GM18870 (cell line): ENCODE results near the gene ARRDC1.

Source experiments
- ATAC-seq: cut with Tn5 transposase; IDR thresholded peaks from one replicate; pipeline ENCODE4 v1.9.1; 2021; ENCODE audit warnings: moderate library complexity; ENCODE audit not compliant: unreplicated experiment

Gene ARRDC1

DNA sequence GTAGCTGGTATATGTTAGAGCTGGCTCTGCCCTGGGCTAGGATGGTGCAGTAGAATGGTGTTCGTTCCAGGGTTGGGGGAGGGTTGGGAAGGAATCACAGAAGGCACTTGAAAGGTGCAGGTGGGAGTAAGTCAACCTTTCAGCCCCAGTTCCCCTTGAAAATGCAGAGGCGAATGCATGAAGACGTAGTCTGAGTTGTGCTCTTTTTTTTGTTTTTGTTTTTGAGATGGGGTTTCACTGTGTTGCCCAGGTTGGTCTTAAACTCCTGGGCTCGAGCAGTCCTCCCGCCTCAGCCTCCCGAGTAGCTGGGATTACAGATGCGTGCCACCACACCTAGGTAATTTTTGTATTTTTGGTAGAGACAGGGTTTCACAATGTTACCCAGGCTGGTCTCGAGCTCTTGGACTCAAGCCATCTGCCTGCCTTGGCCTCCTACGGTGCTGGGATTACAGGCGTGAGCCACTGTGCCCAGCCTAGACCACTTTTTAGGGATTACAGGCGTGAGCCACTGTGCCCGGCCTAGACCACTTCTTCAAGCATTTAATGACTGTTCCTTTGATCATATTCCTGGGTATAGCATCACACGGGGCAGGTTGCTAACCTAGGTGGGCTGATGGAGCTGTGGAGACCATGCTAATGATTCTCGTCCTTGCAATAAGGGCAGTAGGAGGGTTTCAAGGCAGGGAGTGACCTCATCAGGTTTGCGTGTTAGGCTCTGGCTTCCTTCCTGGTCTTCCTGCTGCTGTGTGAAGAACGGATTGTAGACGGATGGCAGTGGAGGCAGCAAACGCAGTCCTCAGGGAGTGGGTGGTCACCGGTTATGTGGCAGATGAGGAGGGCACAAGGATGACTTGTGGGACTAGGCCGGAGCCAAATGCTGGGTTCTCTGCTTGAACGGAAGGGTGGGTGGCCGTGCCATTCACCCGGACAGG, 27.0 kb downstream of the ARRDC1 start:
- no peak for ATAC-seq

GRCh38 chr9:137634016-137634415, 28.5 kb downstream of the ARRDC1 start:
- no peak for ATAC-seq

DNA sequence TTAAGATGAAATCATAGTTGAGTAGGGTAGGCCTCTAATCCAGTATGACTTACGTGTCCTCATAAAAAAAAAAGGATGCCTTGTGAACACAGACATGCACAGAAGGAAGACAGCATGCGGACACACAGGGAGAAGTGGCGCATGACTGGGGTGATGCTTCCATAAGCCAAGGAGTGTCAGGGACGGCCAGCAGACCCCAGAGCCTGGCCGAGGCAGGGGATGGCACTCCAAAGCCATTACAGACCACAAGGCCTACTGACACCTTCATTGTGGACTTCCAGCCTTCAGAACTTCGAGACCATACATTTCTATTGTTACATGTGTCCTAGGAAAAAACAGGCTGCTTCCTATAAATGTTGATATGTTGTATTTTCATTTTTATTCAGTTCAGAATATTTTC, 33.2 kb downstream of the ARRDC1 start:
- no peak for ATAC-seq

DNA sequence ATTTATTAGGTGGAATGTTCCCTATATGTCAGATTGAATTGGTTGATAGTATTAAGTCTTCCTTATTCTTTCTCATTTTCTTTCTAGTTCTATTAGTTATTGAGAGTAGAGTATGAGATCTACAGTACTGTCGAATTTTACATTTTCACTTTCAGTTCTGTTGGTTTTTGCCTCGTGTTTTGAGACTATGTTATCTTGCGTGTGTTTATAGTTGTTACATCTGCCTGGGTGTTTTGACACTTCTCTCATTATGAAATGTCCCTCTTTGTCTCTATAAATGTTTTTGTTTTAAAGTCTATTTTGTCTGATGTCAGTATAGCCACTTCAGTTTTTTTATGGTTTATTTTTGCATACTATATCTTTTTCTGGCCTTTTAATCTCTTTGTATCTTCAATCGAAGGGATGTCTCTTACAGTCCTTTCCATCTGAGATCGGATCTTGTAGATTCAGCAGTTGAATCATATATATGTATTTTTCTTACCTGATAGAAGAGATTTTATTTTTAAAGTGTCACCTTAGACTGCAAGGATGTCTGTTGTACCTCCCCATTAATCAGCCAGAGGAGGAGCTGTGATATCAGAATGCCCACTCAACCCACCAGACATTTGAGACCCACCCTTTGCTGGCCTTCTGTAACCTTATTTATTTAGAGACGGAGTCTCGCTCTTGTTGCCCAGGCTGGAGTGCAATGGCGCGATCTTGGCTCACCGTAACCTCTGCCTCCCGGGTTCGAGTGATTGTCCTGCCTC, 34.0 kb downstream of the ARRDC1 start:
- ATAC-seq: peak; percentile 74

- no peak for ATAC-seq
Measured at GRCh38 chr9:137640862-137641261, 35.4 kb downstream of the ARRDC1 start.

DNA sequence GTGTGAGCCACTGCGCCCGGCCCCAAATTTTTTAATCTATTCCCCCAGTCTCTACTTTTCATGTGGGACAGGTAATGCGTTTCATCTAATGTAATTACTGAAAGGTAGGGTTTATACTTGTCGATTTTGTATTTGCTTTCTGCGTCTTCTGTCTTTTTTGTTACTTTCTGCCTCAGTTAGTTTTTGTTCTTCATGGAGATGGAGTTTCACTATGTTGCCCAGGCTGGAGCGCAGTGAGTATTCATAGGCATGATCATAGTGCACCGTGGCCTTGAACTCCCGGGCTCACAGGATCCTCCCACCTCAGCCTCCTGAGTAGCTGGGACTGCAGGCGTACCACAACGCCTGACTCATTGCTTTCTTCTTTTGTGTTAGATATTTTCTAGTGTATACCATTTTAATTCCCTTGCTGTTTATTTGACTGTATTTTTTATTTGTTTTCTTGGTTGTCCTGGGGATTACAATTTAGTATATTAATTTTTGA, 36.7 kb downstream of the ARRDC1 start:
- no peak for ATAC-seq

DNA sequence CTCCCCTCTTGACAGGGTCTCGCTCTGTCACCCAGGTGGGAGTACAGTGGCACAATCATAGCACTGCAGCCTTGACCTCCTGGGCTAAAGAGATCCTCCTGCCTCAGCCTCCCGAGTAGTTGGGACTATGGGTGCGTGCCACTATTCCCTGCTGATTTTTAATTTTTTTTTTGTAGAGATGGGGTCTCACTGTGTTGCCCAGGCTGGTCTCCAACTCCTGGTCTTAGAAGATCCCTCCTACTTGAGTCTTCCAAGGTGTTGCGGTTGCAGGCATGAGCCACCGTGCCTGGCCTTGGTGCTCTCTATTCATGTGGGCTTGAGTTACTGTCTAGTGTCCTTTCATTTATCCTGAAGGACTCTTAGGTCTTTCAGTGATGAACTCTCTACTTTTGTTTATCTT, 37.4 kb downstream of the ARRDC1 start:
- ATAC-seq: no peak

DNA sequence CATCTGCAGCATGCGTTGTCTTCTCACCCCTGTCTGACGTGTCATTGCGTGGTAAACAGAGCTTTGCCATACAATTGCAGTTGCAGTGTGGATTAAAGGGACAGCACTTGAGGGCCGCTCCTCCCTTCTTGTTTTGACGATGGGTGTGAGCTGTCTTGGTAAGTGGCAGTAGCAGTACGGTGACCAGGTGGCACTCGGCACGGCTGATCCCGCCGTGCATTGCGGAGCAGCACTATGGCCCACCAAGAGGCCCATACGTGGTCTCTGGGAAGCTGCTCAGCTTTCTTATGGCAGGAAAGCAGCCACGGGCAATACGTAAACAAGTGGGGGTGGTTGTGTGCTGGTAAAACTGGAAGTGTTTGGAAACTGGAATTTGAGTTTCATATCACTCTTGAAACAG, 38.4 kb downstream of the ARRDC1 start:
- no peak for ATAC-seq

- no peak for ATAC-seq
Measured at GRCh38 chr9:137645211-137645610, 39.7 kb downstream of the ARRDC1 start.

- ATAC-seq: no peak
Measured at GRCh38 chr9:137646341-137646740, 40.9 kb downstream of the ARRDC1 start.

DNA sequence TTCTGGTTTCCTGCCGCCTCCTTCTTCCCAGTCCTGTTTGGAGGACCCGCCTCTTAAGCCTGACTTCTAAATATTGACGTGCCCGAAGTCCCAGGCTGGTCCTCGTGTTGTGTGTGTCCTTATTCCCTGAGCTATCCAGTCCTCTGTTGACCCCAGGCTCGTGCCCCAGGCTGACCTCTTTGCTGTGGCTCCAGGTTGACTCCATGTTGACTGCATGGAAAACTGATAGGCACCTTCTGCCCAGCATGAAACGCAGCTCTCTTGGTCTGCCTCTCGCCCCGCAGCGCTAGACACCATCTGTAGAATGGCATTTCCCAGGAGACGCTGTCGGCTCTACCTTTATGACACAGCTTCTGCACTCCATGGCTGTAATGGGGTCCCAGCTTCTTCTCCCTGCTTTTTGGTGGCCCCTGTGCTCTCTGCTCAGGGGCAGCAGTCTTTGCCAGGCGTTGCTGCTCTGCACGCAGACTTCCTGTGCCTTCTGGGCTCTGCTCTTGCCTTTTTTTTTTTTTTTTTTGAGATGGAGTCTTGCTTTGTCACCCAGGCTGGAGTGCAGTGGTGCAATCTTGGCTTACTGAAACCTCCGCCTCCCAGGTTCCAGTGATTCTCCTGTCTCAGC, 41.7 kb downstream of the ARRDC1 start:
- no peak for ATAC-seq

DNA sequence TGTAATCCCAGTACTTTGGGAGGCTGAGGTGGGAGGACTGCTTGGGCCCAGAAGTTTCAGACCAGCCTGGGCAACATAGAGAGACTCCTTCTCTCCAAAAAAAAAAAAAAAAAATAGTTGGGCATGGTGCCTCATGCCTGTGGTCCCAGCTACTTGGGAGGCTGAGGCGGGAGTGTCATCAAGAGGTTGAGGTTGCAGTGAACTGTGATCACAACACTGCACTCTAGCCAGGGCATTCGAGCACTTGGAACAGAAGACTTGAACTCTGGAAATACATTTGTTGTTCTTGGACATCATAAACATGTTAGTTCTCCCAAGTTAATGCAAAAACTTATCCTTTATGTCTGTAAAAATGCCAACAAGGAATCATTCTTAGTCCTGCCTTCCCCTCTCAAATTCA, 42.9 kb downstream of the ARRDC1 start:
- ATAC-seq: no peak

- no peak for ATAC-seq
Measured at GRCh38 chr9:137649553-137649952, 44.1 kb downstream of the ARRDC1 start.

DNA sequence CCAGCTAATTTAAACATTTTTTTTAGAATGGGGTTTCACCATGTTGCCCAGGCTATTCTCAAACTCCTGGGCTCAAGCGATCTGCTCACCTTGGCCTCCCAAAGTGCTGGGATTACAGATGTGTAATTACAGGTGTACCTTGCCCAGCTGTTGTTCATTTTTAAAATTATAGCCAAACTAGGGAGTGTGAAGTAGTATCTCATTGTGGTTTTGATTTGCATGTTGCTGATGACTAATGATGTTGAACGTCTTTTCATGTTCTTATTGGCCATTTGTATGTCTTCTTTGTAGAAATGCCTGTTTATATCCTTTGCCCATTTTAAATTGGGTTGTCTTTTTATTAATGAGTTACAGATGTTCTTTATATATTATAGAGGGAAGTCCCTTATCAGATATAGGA, 44.8 kb downstream of the ARRDC1 start:
- no peak for ATAC-seq

DNA sequence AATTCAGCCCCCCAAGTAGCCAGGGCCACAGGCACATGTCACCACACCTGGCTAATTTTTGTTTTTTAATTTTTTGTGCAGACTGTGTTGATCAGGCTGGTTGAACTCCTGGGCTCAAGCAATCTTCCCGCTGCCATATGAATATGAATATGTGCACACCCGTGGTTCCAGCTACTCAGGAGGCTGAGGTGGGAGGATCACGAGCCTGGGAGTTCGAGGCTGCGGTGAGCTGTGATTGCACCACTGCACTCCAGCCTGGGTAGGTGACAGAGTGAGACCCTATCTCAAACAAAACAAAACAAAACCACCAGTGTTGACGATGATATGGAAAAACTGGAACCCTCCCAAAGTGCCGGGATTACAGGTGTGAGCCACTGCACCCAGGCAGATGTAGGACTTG, 45.3 kb downstream of the ARRDC1 start:
- ATAC-seq: no peak

GRCh38 chr9:137656416-137656815, 50.9 kb downstream of the ARRDC1 start:
- ATAC-seq: no peak

- ATAC-seq: no peak
Measured at GRCh38 chr9:137657606-137658005, 52.1 kb downstream of the ARRDC1 start.

DNA sequence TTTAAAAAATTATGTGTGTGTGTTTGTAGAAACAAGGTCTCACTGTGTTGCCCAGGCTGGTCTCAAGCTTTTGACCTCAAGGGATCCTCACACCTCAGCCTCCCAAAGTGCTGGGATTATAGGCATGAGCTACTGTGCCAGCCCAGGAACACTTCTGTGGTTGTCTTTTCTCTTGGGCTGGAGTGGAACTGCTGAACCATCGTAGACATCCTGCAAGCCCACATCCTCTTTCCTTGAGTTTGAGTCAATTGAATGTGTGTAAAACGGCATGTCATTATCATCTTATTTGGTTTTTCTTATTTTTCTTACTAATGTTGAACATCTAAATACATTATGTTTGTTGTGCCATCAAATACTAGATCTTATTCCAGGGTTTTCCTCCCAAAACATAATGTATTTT, 53.3 kb downstream of the ARRDC1 start:
- ATAC-seq: no peak

GRCh38 chr9:137660144-137660543, 54.7 kb downstream of the ARRDC1 start:
- ATAC-seq: no peak

DNA sequence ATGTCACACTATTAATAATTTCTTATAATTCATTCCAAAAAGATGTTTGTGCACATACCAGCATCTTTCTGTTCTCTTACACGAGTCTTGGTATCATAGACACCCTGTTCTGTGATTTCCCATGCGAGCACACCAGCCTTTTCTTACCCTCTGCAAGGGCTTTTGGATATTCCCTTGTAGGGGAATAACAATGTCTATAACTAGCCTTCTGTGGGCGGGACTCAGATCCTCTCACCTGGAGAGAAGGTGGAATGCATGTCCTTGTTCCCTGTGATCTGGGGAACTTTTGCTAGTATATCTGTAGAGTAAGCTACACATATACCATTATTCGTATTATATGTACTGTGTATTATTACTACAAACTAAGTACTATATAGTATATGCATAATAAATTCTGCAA, 58.1 kb downstream of the ARRDC1 start:
- no peak for ATAC-seq

- no peak for ATAC-seq
Measured at GRCh38 chr9:137664676-137665075, 59.2 kb downstream of the ARRDC1 start.
